Ascending aorta (tissue), 2 donors: ENCODE measurements around the gene WBP1L. TPM values are rescaled to one million over a fixed set of nuclear protein-coding genes. Genes with fewer than 3 reads are reported as not detected.

Source experiments
- DNase-seq, 2 donors: peaks; one replicate each; pipeline ENCODE4 v3.0.0-alpha.2; 2019; ENCODE audit warnings: low spot score in 2 of 2
- H3K27ac ChIP-seq, 2 donors: fragments of 200-600 bp; sonication (generic); one replicate each; pipeline ENCODE4 v1.5.1; 2016 to 2017; ENCODE audit warnings: mild to moderate bottlenecking in 1 of 2
- H3K27me3 ChIP-seq: fragments of 200-600 bp; sonication (generic); one replicate; pipeline ENCODE4 v1.5.1; 2017
- H3K36me3 ChIP-seq, 2 donors: fragments of 200-600 bp; sonication (generic); one replicate each; pipeline ENCODE4 v1.5.1; 2016
- H3K4me1 ChIP-seq, 2 donors: fragments of 200-600 bp; sonication (generic); one replicate each; pipeline ENCODE4 v1.5.1; 2016 to 2017; ENCODE audit warnings: mild to moderate bottlenecking in 1 of 2
- H3K4me3 ChIP-seq, 2 donors: fragments of 200-600 bp; sonication (generic); one replicate each; pipeline ENCODE4 v1.5.1; 2016 to 2017; ENCODE audit warnings: mild to moderate bottlenecking in 1 of 2
- H3K9me3 ChIP-seq, 2 donors: fragments of 200-600 bp; sonication (generic); one replicate each; pipeline ENCODE4 v1.5.1; 2016
- intact Hi-C: fragments of 100-400 bp; cut with DNase I; formaldehyde crosslinking; loops from one replicate; pipeline ENCODE4 v1.15.1; 2023
- total RNA-seq: library from RNA; depleted of rRNA; stranded (reverse); fragments of >200 nt; gene quantifications from one replicate; pipeline ENCODE4 v1.1.0, GENCODE V29; 2016
- TF ChIP-seq, protein P1 (sequence below), 3 experiments: fragments of 200-600 bp in 2 of 3; fragments of 450-650 bp in 1 of 3; sonication (generic) in 2 of 3; IDR thresholded peaks; one replicate each; pipeline ENCODE4 v1.5.1; 2016 to 2019; ENCODE audit warnings: antibody characterized with exemption in 3 of 3, mild to moderate bottlenecking in 1 of 3, moderate library complexity in 1 of 3

The WBP1L gene
- total RNA-seq, 1 donor from 2014 or later = 107 TPM

DNA sequence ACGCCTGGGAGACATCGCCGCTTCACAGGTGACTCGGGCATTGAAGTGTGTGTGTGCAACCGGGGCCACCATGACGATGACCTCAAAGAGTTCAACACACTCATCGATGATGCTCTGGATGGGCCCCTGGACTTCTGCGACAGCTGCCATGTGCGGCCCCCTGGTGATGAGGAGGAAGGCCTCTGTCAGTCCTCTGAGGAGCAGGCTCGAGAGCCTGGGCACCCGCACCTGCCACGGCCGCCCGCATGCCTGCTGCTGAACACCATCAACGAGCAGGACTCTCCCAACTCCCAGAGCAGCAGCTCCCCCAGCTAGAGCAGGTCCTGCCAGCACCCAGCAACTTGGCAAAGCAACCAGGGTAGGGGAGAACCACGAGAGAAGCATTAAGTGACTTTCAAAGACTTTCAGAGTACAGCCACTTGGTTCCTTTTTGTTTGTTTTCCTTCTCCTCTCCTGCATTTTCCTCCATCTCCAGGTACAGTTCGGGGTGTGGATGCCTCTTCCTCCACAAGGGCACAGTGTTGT is 69.3 kb downstream of the WBP1L start:
- TF ChIP-seq, protein P1, sequence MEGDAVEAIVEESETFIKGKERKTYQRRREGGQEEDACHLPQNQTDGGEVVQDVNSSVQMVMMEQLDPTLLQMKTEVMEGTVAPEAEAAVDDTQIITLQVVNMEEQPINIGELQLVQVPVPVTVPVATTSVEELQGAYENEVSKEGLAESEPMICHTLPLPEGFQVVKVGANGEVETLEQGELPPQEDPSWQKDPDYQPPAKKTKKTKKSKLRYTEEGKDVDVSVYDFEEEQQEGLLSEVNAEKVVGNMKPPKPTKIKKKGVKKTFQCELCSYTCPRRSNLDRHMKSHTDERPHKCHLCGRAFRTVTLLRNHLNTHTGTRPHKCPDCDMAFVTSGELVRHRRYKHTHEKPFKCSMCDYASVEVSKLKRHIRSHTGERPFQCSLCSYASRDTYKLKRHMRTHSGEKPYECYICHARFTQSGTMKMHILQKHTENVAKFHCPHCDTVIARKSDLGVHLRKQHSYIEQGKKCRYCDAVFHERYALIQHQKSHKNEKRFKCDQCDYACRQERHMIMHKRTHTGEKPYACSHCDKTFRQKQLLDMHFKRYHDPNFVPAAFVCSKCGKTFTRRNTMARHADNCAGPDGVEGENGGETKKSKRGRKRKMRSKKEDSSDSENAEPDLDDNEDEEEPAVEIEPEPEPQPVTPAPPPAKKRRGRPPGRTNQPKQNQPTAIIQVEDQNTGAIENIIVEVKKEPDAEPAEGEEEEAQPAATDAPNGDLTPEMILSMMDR (IDR thresholded peaks at IDR 0.05) = no peak
- peak overlapping the region; percentile 95 to 99 for H3K27ac ChIP-seq
- no peak for DNase-seq
- peaks cover 45 to 46% of the 10 kb centered on the region in 2 donors for H3K36me3 ChIP-seq
- H3K27me3 ChIP-seq = no peaks in the 10 kb centered on the region
- H3K4me1 ChIP-seq = peaks cover 23 to 42% of the 10 kb centered on the region in 2 donors
- intact Hi-C loops = no loop called here
- H3K9me3 ChIP-seq = no peaks in the 10 kb centered on the region
- no peak overlapping the region for H3K4me3 ChIP-seq

DNA sequence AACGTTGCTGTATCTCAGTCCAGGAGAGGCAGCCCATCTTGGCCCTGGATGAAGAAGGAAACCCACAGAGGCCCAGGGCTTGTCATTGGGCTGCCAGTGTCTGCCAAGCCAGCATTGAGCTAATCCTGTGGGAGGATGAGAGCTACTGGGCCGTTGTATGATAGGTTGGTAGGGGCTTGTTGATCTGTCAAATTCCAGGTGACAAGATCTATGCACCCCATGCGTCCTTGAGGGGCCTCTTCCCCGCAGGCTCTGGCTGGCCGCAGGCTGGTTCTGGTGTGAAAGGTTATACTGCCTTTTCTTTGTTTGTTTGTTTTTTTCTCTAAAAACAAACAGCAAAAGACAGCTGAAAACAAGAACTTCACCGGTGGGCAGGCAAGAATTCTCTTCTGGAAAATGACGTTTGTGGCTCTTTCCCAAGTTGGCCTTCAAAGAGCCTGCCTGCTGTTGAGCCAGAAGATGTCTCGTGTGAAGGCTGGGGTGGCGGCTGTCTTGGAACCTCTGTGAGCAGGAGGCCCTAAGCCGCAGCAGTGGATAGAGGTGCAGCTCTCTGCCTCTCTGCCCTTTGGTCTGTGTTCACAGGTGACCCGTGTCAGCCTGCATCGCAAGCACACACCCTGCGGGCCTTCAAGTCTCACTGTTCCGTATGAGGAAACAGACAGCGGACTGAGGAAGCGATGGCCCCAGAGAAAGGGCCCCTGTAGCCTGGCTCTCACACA is 70.1 kb downstream of the WBP1L start:
- TF ChIP-seq, protein P1 (IDR thresholded peaks at IDR 0.05) = no peak
- intact Hi-C loops = loop anchor here (2.0 kb wide), 2 partner anchors 13 to 31 kb away; no protein-coding TSS in a partner anchor
- peaks cover 45 to 46% of the 10 kb centered on the region in 2 donors for H3K36me3 ChIP-seq
- peak overlapping the region; percentile 95 to 99 for H3K27ac ChIP-seq
- no peak for DNase-seq
- no peaks in the 10 kb centered on the region for H3K9me3 ChIP-seq
- no peaks in the 10 kb centered on the region for H3K27me3 ChIP-seq
- no peak overlapping the region for H3K4me3 ChIP-seq
- peaks cover 23 to 42% of the 10 kb centered on the region in 2 donors for H3K4me1 ChIP-seq

DNA sequence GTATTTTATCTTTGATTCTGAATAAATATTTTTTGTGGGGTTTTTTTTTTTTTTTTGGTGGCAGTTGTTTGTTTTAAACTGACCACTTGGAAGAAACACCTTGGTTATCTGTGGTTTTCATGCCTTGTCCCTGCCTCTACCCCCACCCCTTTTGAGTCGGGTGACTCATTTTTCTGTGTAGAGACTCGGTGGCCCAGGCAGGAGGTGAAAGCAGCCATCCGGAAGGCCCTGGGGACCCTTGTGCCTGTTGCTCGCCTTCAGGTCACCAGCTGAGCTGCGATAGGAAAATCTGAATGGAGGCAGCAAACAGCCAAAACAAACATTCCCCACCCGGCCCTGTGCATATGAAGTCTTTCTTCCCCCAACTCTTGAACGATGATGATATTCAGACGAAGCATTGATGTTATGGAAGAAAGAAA is 70.7 kb downstream of the WBP1L start:
- H3K4me1 ChIP-seq = peaks cover 23 to 42% of the 10 kb centered on the region in 2 donors
- H3K9me3 ChIP-seq = no peaks in the 10 kb centered on the region
- peak overlapping the region; percentile 95 to 99 for H3K27ac ChIP-seq
- TF ChIP-seq, protein P1 (IDR thresholded peaks at IDR 0.05) = no peak
- intact Hi-C loops = loop anchor here (2.0 kb wide), 2 partner anchors 14 to 32 kb away; no protein-coding TSS in a partner anchor
- H3K36me3 ChIP-seq = peaks cover 45% of the 10 kb centered on the region in 2 donors
- no peaks in the 10 kb centered on the region for H3K27me3 ChIP-seq
- no peak overlapping the region for H3K4me3 ChIP-seq
- peak in 1 of 2 donors; percentile 86 for DNase-seq

DNA sequence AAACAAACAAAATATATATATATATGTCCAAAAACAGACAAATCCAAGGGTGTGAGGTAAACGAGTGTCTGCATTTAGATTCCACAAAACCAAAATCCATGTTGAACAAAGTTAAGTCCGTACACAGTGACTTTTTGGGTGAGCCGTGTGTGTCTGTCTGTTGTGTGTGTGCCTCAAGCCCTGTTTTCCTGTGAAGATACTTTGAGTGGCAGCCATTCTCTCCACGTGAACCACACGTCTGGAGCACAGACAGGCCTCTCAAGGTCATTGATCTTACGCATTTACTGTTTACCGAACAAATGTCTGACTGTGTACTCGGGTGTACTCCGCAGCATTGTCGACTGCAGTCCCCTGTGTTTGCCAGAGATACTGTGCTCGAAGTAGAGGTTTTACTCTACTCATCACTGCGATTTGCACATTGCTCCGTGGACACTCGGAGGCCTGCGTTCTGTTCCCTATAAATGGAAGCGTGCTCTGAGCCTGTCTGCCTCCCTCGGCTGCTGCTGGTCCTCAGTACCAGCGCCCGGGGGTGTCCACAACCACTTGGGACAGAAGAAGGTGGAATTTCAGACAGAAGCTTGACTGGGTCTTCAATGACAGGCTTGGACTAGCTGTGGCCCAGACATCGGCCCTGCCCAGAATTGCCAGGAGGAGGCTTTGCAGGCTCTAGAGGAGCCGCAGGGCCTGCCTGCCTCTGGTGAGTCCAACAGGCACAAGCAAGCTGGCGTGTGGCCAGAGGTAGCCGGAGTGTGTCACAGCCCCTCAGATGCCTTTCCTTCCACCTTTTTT is 71.3 kb downstream of the WBP1L start:
- peaks cover 23 to 42% of the 10 kb centered on the region in 2 donors for H3K4me1 ChIP-seq
- peak overlapping the region; percentile 95 to 99 for H3K27ac ChIP-seq
- H3K36me3 ChIP-seq = peaks cover 39% of the 10 kb centered on the region in 2 donors
- H3K27me3 ChIP-seq = no peaks in the 10 kb centered on the region
- H3K9me3 ChIP-seq = no peaks in the 10 kb centered on the region
- intact Hi-C loops = loop anchor here (1.0 to 2.0 kb wide), 3 partner anchors 14 to 63 kb away; no protein-coding TSS in a partner anchor
- DNase-seq = peak; percentile 57 to 94
- peak overlapping the region in 1 of 2 donors; percentile 40 for H3K4me3 ChIP-seq
- TF ChIP-seq, protein P1 (IDR thresholded peaks at IDR 0.05) = peak in 1 of 3 experiments; percentile 7

DNA sequence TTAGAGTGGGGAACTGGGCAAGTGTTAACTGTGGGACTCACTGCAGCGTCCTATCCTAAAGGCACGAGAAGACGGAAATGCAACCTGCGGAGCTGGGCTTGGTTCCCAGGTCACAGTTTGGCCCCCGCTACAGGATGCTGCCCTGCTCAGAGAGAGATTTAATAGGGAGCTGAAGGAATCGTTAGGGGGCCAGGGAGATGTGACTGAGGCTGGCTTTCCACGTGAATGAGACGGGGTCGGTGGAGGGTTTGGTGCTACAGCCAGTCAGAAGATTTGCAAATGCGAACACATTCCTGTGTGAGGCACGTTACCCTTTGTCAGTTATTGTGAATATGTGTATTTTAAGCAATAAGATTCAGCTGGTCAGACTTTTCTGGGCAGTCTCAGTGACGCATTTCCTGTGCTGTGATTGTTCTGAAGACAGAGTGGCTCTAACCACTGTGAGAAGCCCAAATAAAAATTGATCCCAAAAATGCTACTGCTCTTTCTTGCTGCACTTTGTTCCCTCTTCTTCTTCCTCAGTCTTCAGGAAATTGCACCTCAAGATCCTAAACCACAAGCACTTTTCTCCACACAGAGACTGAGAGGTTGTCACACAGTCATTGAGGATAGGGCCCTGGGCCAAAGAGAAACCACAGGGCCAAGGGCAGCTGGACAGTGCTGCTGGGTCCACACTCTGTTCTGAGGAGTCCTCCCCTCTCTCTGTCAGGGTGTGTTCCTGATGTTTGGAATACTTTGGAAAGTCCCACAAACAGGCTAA is 72.2 kb downstream of the WBP1L start:
- H3K36me3 ChIP-seq = peaks cover 32 to 33% of the 10 kb centered on the region in 2 donors
- peaks cover 23 to 42% of the 10 kb centered on the region in 2 donors for H3K4me1 ChIP-seq
- H3K27me3 ChIP-seq = no peaks in the 10 kb centered on the region
- intact Hi-C loops = loop anchor here (1.0 to 2.0 kb wide), 4 partner anchors 15 to 73 kb away; partner anchors contain the start of gene WBP1L
- peak; percentile 48 to 94 for DNase-seq
- peak overlapping the region; percentile 95 to 99 for H3K27ac ChIP-seq
- H3K9me3 ChIP-seq = no peaks in the 10 kb centered on the region
- TF ChIP-seq, protein P1 (IDR thresholded peaks at IDR 0.05) = no peak
- peak overlapping the region in 1 of 2 donors; percentile 40 for H3K4me3 ChIP-seq
